H9 (cell line): ENCODE data around the gene IL32. TPM values are rescaled to one million over a fixed set of nuclear protein-coding genes. Genes with fewer than 3 reads are reported as not detected.

ENCODE experiments used
- DNase-seq: peaks from one replicate; pipeline ENCODE4 v3.0.0-alpha.2; 2017
- H2AFZ ChIP-seq: one replicate; pipeline ENCODE4 v1.6.1; 2013; ENCODE audit warnings: mild to moderate bottlenecking, low read length, control low read depth, moderate library complexity
- H2AK5ac ChIP-seq: 2 replicates; pipeline ENCODE4 v1.6.1; 2013; ENCODE audit warnings: low read length, control low read depth, mixed read lengths; ENCODE audit not compliant: insufficient read length
- H2BK120ac ChIP-seq: one replicate; pipeline ENCODE4 v1.6.1; 2013; ENCODE audit warnings: low read depth, mild to moderate bottlenecking, low read length, control low read depth, inconsistent platforms; ENCODE audit not compliant: poor library complexity, severe bottlenecking
- H2BK12ac ChIP-seq: 2 replicates; pipeline ENCODE4 v1.6.1; 2013; ENCODE audit warnings: low read length, control low read depth, mixed read lengths, low read depth; ENCODE audit not compliant: insufficient read length
- H2BK15ac ChIP-seq: 2 replicates; pipeline ENCODE4 v1.6.1; 2013; ENCODE audit warnings: low read depth, low read length, control low read depth
- H2BK20ac ChIP-seq: one replicate; pipeline ENCODE4 v1.6.1; 2013; ENCODE audit warnings: low read depth, mild to moderate bottlenecking, low read length, control low read depth, inconsistent platforms; ENCODE audit not compliant: poor library complexity, severe bottlenecking
- H2BK5ac ChIP-seq: 2 replicates; pipeline ENCODE4 v1.6.1; 2013; ENCODE audit warnings: low read length, control low read depth, mixed read lengths; ENCODE audit not compliant: insufficient read length
- H3K14ac ChIP-seq: 2 replicates; pipeline ENCODE4 v1.6.1; 2013; ENCODE audit warnings: low read length, control low read depth; ENCODE audit not compliant: insufficient read depth
- H3K18ac ChIP-seq: 2 replicates; pipeline ENCODE4 v1.6.1; 2013; ENCODE audit warnings: low read depth, mild to moderate bottlenecking, mixed read lengths, low read length, control low read depth; ENCODE audit not compliant: insufficient read length
- H3K23ac ChIP-seq: 2 replicates; pipeline ENCODE4 v1.6.1; 2013; ENCODE audit warnings: low read length, control low read depth, mixed read lengths, low read depth; ENCODE audit not compliant: insufficient read length
- H3K23me2 ChIP-seq: 2 replicates; pipeline ENCODE4 v1.6.1; 2013; ENCODE audit warnings: low read depth, mild to moderate bottlenecking, mixed read lengths, low read length, control low read depth; ENCODE audit not compliant: insufficient read length, poor library complexity, severe bottlenecking
- H3K27ac ChIP-seq: 2 replicates; pipeline ENCODE4 v1.5.1; 2013; ENCODE audit warnings: low read length, control low read depth, mixed read lengths, low read depth; ENCODE audit not compliant: insufficient read length
- H3K27me3 ChIP-seq: 2 replicates; pipeline ENCODE4 v1.6.1; 2013; ENCODE audit warnings: low read length, control low read depth, inconsistent platforms; ENCODE audit not compliant: insufficient read depth
- H3K4ac ChIP-seq: 2 replicates; pipeline ENCODE4 v1.6.1; 2013; ENCODE audit warnings: low read depth, mild to moderate bottlenecking, control low read depth, inconsistent platforms, low read length, moderate library complexity
- H3K4me1 ChIP-seq: 2 replicates; pipeline ENCODE4 v1.6.1; 2013; ENCODE audit warnings: low read length, control low read depth, inconsistent platforms; ENCODE audit not compliant: insufficient read depth
- H3K4me2 ChIP-seq: 2 replicates; pipeline ENCODE4 v1.6.1; 2013; ENCODE audit warnings: low read length, control low read depth, mixed read lengths; ENCODE audit not compliant: insufficient read length, insufficient read depth
- H3K56ac ChIP-seq: 2 replicates; pipeline ENCODE4 v1.6.1; 2013; ENCODE audit warnings: low read depth, mild to moderate bottlenecking, mixed read lengths, low read length, control low read depth; ENCODE audit not compliant: insufficient read length
- H3K79me1 ChIP-seq: 2 replicates; pipeline ENCODE4 v1.6.1; 2013; ENCODE audit warnings: low read depth, mild to moderate bottlenecking, moderate library complexity, low read length, control low read depth, inconsistent platforms; ENCODE audit not compliant: insufficient read depth, poor library complexity, severe bottlenecking
- H3K79me2 ChIP-seq: 2 replicates; pipeline ENCODE4 v1.6.1; 2013; ENCODE audit warnings: low read length, control low read depth, inconsistent platforms; ENCODE audit not compliant: insufficient read depth
- H3K9ac ChIP-seq: 2 replicates; pipeline ENCODE4 v1.6.1; 2013; ENCODE audit warnings: low read length, control low read depth, mixed read lengths; ENCODE audit not compliant: insufficient read length; ENCODE audit errors: extremely low read depth
- H3K9me3 ChIP-seq: one replicate; pipeline ENCODE4 v1.6.1; 2013; ENCODE audit warnings: low read depth, low read length, inconsistent platforms; ENCODE audit not compliant: control insufficient read depth
- H3T11ph ChIP-seq: one replicate; pipeline ENCODE4 v1.6.1; 2013; ENCODE audit warnings: mild to moderate bottlenecking, low read length, control low read depth, inconsistent platforms
- H4K20me1 ChIP-seq: one replicate; pipeline ENCODE4 v1.6.1; 2013; ENCODE audit not compliant: control insufficient read depth, insufficient read length, insufficient read depth
- H4K5ac ChIP-seq: 2 replicates; pipeline ENCODE4 v1.6.1; 2013; ENCODE audit warnings: low read depth, mild to moderate bottlenecking, mixed read lengths, low read length, control low read depth; ENCODE audit not compliant: insufficient read length
- H4K8ac ChIP-seq: replicated peaks from 2 replicates; pipeline ENCODE4 v1.6.1; 2013; ENCODE audit warnings: low read length, control low read depth, mixed read lengths, low read depth; ENCODE audit not compliant: insufficient read length
- H4K91ac ChIP-seq: 2 replicates; pipeline ENCODE4 v1.6.1; 2013; ENCODE audit warnings: low read depth, mild to moderate bottlenecking, moderate library complexity, mixed read lengths, low read length, control low read depth; ENCODE audit not compliant: insufficient read length
- H3K27ac Mint-ChIP-seq, 3 experiments: 2 replicates in 2 of 3; 3 replicates in 1 of 3; pipeline ENCODE4 v1.8.0; 2020 to 2021; ENCODE audit warnings: mixed read lengths in 3 of 3, mild to moderate bottlenecking in 1 of 3, moderate library complexity in 1 of 3
- H3K27me3 Mint-ChIP-seq: 2 replicates; pipeline ENCODE4 v1.8.0; 2021; ENCODE audit warnings: low read depth, mild to moderate bottlenecking, moderate library complexity, mixed read lengths
- H3K36me3 Mint-ChIP-seq, 3 experiments: 2 replicates in 2 of 3; 3 replicates in 1 of 3; pipeline ENCODE4 v1.8.0; 2020 to 2021; ENCODE audit warnings: low read depth in 3 of 3, mixed read lengths in 3 of 3; ENCODE audit not compliant: insufficient read depth in 1 of 3
- H3K4me1 Mint-ChIP-seq, 2 experiments: 2 replicates each; pipeline ENCODE4 v1.8.0; 2020; ENCODE audit warnings: mixed read lengths in 2 of 2
- H3K4me3 Mint-ChIP-seq, 2 experiments: 2 replicates in 1 of 2; 3 replicates in 1 of 2; pipeline ENCODE4 v1.8.0; 2020 to 2021; ENCODE audit warnings: mild to moderate bottlenecking in 2 of 2, mixed read lengths in 2 of 2, moderate library complexity in 1 of 2
- H3K9me3 Mint-ChIP-seq, 2 experiments: 2 replicates in 1 of 2; 3 replicates in 1 of 2; pipeline ENCODE4 v1.8.0; 2020; ENCODE audit warnings: mild to moderate bottlenecking in 2 of 2, mixed read lengths in 2 of 2, moderate library complexity in 1 of 2
- CTCF ChIP-seq: fragments of 200-600 bp; sonication (generic); conservative IDR thresholded peaks from 3 replicates; pipeline ENCODE4 v1.8.0; 2021; ENCODE audit warnings: antibody characterized with exemption, mild to moderate bottlenecking
- WGBS: extraction: QIAGEN DNeasy Blood & Tissue Kit; methylation state at CpG from one replicate; pipeline ENCODE4 v1.1.7; 2013; ENCODE audit warnings: missing lambda C conversion rate, low lambda C conversion rate, mixed read lengths; ENCODE audit not compliant: insufficient read length; ENCODE audit errors: extremely low coverage; 5-methylcytosine and 5-hydroxymethylcytosine counted together
- total RNA-seq: library from RNA; stranded (reverse); gene quantifications from 2 replicates; pipeline ENCODE4 v1.2.1, GENCODE V29; 2021

IL32 gene
- total RNA-seq, 1 experiment from 2014 or later = 2.0 TPM

GRCh38 chr16:3073448-3073847, 8.0 kb downstream of the IL32 start:
- no peak overlapping the region for H3K56ac ChIP-seq
- Mint-ChIP-seq H3K27me3 (peaks cover 17% of the 10 kb centered on the region), H3K4me3 (no peak overlapping the region), H3K27ac (no peak overlapping the region), H3K9me3 (no peaks in the 10 kb centered on the region), H3K4me1 (peaks cover 23 to 31% of the 10 kb centered on the region in 2 experiments), H3K36me3 (peaks cover 0 to 8% (median 0%) of the 10 kb centered on the region in 3 experiments; a peak in 3 of 7 replicates)
- H2BK15ac ChIP-seq = no peak overlapping the region
- H3K4me2 ChIP-seq = no peak overlapping the region
- no peaks in the 10 kb centered on the region for H3K79me1 ChIP-seq
- H2AFZ ChIP-seq = no peak overlapping the region
- no peaks in the 10 kb centered on the region for H3K9me3 ChIP-seq
- no peak overlapping the region for H2BK120ac ChIP-seq
- H2BK12ac ChIP-seq = no peak overlapping the region
- no peaks in the 10 kb centered on the region for H4K20me1 ChIP-seq
- no peaks in the 10 kb centered on the region for H3K23me2 ChIP-seq
- no peak for TF ChIP-seq CTCF
- DNase-seq = no peak
- H3K4ac ChIP-seq = no peak overlapping the region
- no peak overlapping the region for H2AK5ac ChIP-seq
- H2BK5ac ChIP-seq = no peak overlapping the region
- H3K27ac ChIP-seq = no peak overlapping the region
- H3K23ac ChIP-seq = no peak overlapping the region
- H4K5ac ChIP-seq = no peak overlapping the region
- H3K79me2 ChIP-seq = no peaks in the 10 kb centered on the region
- no peaks in the 10 kb centered on the region; the same call in 1 of the 2 replicates for H3K4me1 ChIP-seq
- no peak overlapping the region for H4K91ac ChIP-seq
- no peaks in the 10 kb centered on the region for H3K27me3 ChIP-seq
- no peak overlapping the region for H2BK20ac ChIP-seq
- H3K9ac ChIP-seq = no peak overlapping the region
- no peak overlapping the region for H3K14ac ChIP-seq
- H3T11ph ChIP-seq = no peak overlapping the region
- no CpG with 5 or more reads among the region's 7 CpGs for WGBS
- H4K8ac ChIP-seq = no peak overlapping the region
- H3K18ac ChIP-seq = no peak overlapping the region
